ENCODE results near the gene TMEM17.
A peak's percentile ranks its signal among the peaks of the same experiment; 100 is the strongest.
"Not testable (repeated sequence)": the region's sequence is repeated elsewhere in the genome, so short reads cannot be mapped to it uniquely, and the experiment has no call there.

Gene TMEM17

GRCh38 chr2:62526531-62527381 lies 20.8 kb upstream of the TMEM17 start:
- no peak for ATAC-seq

DNA sequence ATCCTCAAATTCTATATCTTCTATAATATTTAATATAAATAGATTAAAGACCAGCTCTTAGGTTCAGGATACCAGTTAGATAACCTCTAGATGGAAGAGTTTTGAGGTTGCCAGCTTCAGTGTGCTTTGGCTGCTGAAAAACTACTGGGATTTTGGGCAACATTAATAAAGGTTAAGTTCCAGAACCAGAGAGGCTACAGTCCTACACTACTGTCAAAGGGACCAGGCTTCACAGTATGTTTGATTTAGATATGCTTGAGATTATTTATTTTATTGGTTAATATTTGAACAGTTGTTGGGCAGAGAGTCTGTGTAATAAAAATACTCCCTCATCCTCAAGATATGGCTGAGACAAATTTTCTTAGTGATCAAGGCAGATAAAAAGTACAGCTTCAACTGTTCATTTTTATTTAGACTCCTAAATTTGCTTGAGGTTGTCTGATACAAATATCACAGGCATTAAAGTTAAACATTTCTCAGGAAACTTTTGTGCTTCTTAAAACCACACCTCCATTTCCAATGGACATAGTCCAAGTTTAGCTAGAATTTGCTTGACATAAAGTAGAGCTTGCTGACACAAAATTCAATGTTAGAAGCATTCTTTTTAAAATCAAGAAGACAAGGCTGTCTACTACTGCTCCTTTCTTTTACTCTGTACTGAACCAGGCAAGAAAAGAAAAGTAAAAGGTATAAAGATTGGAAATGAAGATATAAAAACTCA lies 19.7 kb upstream of the TMEM17 start:
- Mint-ChIP-seq H3K4me3 (no peak overlapping the region), H3K9me3 (no peaks in the 10 kb centered on the region), H3K27ac (no peak overlapping the region), H3K4me1 (no peaks in the 10 kb centered on the region), H3K36me3 (no peaks in the 10 kb centered on the region)
- ATAC-seq (no peak), DNase-seq (ENCODE audit: low spot score in 2 of 2) (no peak)

More at GRCh38 chr2:62526531-62527381, 20.8 kb upstream of the TMEM17 start:
- DNase-seq (ENCODE audit: low spot score in 2 of 2) = no peak
- Mint-ChIP-seq H3K27ac (no peak overlapping the region), H3K4me3 (no peak overlapping the region), H3K4me1 (no peaks in the 10 kb centered on the region), H3K36me3 (no peaks in the 10 kb centered on the region), H3K9me3 (no peaks in the 10 kb centered on the region)

- ATAC-seq = no peak
- Mint-ChIP-seq H3K9me3 (no peaks in the 10 kb centered on the region), H3K36me3 (no peaks in the 10 kb centered on the region), H3K27ac (no peak overlapping the region), H3K4me1 (no peaks in the 10 kb centered on the region), H3K4me3 (no peak overlapping the region)
- no peak for DNase-seq (ENCODE audit: low spot score in 2 of 2)
Observed at GRCh38 chr2:62524293-62524941, 18.4 kb upstream of the TMEM17 start.

DNA sequence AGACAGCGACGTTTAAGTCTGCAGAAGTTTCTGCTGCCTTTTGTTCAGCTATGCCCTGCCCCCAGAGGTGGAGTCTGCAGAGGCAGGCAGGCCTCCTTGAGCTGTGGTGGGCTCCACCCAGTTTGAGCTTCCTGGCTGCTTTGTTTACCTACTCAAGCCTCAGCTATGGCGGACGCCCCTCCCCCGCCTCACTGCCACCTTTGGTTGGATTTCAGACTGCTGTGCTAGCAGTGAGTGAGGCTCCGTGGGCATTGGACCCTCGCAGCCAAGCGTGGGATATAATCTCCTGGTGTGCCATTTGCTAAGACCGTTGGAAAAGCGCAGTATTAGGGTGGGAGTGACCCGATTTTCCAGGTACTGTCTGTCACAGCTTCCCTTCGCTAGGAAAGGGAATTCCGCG lies 15.1 kb upstream of the TMEM17 start:
- not testable (repeated sequence) for H3K4me1 Mint-ChIP-seq; ATAC-seq; DNase-seq (ENCODE audit: low spot score in 2 of 2); H3K9me3 Mint-ChIP-seq; H3K4me3 Mint-ChIP-seq; H3K27ac Mint-ChIP-seq; H3K36me3 Mint-ChIP-seq

DNA sequence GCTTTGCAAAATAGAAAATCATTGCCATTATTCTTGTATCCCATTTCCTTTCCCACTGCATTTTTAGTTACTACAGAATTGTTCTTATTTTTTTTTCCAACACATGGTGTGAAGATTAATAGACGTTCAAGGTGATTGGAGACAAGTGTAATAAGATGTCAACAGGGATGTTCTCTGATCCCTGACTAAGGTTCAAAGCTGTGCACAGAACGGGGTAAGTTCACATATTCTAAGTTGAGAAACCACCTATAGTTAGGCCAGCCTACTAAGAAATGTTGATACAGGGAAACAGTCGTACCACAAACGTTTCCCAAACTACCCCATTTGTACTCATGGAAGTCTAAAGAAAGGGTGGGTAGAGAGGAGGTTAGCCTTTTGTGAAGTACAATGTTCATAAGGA lies 6.4 kb upstream of the TMEM17 start:
- ATAC-seq (no peak), DNase-seq (ENCODE audit: low spot score in 2 of 2) (no peak)
- Mint-ChIP-seq H3K27ac (no peak overlapping the region), H3K4me3 (no peak overlapping the region), H3K36me3 (no peaks in the 10 kb centered on the region), H3K4me1 (no peaks in the 10 kb centered on the region), H3K9me3 (peaks cover 3% of the 10 kb centered on the region)

- Mint-ChIP-seq H3K27ac (no peak overlapping the region), H3K36me3 (no peaks in the 10 kb centered on the region), H3K4me3 (no peak overlapping the region), H3K4me1 (peaks cover 2% of the 10 kb centered on the region), H3K9me3 (no peaks in the 10 kb centered on the region)
- no peak for ATAC-seq
- no peak for DNase-seq (ENCODE audit: low spot score in 2 of 2)
Observed at GRCh38 chr2:62511636-62512035, 5.6 kb upstream of the TMEM17 start.

GRCh38 chr2:62506421-62506750 lies 391 bp upstream of the TMEM17 start:
- ATAC-seq = peak; percentile 26
- Mint-ChIP-seq H3K4me1 (peaks cover 8% of the 10 kb centered on the region), H3K9me3 (no peaks in the 10 kb centered on the region), H3K4me3 (peak overlapping the region; percentile 59), H3K36me3 (no peaks in the 10 kb centered on the region), H3K27ac (no peak overlapping the region)
- no peak for DNase-seq (ENCODE audit: low spot score in 2 of 2)

GRCh38 chr2:62505109-62505749 lies 766 bp downstream of the TMEM17 start:
- no peaks in the 10 kb centered on the region for H3K9me3 Mint-ChIP-seq
- peak overlapping the region; percentile 59 for H3K4me3 Mint-ChIP-seq
- H3K4me1 Mint-ChIP-seq = peaks cover 8% of the 10 kb centered on the region
- H3K36me3 Mint-ChIP-seq = no peaks in the 10 kb centered on the region
- no peak for ATAC-seq
- peak overlapping the region; percentile 48 for H3K27ac Mint-ChIP-seq
- DNase-seq (ENCODE audit: low spot score in 2 of 2) = no peak

GRCh38 chr2:62504657-62505056 lies 1.3 kb downstream of the TMEM17 start:
- H3K36me3 Mint-ChIP-seq = no peaks in the 10 kb centered on the region
- H3K4me3 Mint-ChIP-seq = peak overlapping the region; percentile 59
- peaks cover 8% of the 10 kb centered on the region for H3K4me1 Mint-ChIP-seq
- H3K27ac Mint-ChIP-seq = peak overlapping the region; percentile 48
- ATAC-seq (no peak), DNase-seq (ENCODE audit: low spot score in 2 of 2) (no peak)
- H3K9me3 Mint-ChIP-seq = no peaks in the 10 kb centered on the region

GRCh38 chr2:62501794-62502500 lies 4.0 kb downstream of the TMEM17 start:
- Mint-ChIP-seq H3K4me3 (no peak overlapping the region), H3K27ac (no peak overlapping the region), H3K9me3 (no peaks in the 10 kb centered on the region), H3K4me1 (peaks cover 8% of the 10 kb centered on the region), H3K36me3 (no peaks in the 10 kb centered on the region)
- no peak for DNase-seq (ENCODE audit: low spot score in 2 of 2)
- no peak for ATAC-seq

DNA sequence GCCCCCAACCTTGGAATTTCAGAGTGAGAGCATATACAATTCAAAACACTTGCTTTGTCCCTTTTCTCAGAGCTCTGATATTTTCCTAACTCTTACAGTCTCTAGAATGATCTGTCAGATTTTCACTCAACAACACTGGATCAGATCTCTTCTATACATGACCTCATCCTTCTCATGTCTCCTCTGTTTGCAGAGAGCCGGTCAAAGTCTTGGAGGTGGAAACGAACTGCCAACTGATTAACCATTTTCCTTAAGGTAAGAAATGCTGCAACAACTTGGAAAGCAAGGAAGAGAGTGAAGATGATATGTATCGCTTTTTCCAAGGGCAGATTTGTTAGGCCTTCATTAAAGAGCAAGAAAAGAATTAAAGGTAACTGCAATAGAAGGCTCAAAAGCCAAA lies 4.9 kb downstream of the TMEM17 start:
- Mint-ChIP-seq H3K36me3 (no peaks in the 10 kb centered on the region), H3K27ac (no peak overlapping the region), H3K4me1 (peaks cover under 1% of the 10 kb centered on the region), H3K9me3 (no peaks in the 10 kb centered on the region), H3K4me3 (no peak overlapping the region)
- DNase-seq (ENCODE audit: low spot score in 2 of 2) = no peak
- ATAC-seq = no peak

DNA sequence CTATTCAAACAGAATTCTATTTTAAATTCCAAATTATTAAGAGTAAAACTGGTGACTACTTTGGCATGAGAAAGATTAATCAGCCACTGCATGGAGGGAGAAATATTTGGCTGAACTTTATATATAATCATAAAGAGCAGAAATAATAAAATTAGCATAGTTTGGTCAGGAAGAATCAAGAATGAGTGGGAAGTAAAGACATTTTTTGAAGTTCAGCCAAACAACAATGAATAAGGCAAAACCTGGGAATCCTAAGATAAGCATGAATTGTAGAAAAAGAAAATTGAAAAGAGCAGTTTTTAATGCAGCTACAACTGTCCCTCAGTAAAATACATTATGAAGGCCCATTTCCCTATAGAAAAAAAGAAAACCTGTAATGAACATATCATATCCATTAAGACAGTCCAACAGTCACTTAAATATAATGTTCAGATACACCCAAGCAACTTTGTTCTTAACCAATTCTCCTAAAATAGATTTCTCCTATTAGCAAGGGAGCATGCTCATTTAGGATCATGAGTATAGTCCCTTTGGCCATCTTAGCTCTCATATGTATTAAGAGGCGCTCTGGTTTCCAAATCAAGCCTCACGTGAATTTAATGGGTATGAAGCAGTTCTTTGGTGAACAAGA lies 6.5 kb downstream of the TMEM17 start:
- Mint-ChIP-seq H3K4me1 (no peaks in the 10 kb centered on the region), H3K36me3 (no peaks in the 10 kb centered on the region), H3K9me3 (no peaks in the 10 kb centered on the region), H3K4me3 (no peak overlapping the region), H3K27ac (no peak overlapping the region)
- ATAC-seq = no peak
- DNase-seq (ENCODE audit: low spot score in 2 of 2) = no peak

DNA sequence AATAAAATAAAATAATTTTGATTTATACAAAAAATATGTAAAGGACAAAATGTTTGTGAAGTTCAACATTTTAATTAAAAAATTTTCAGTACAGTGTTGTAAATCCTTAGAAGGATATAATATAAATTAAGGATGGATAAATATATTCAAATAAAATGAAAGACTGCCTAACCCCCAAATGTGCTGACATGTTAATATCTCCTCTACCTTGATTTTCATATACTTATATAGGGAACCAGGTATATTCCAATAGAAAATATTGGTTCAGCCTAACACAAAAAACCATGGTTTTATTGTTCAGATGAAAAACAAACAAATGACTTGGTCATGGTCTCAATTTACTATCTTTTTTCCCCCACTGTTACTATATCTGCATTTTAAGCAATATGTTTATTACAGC lies 7.3 kb downstream of the TMEM17 start:
- Mint-ChIP-seq H3K9me3 (no peaks in the 10 kb centered on the region), H3K27ac (no peak overlapping the region), H3K4me3 (no peak overlapping the region), H3K36me3 (no peaks in the 10 kb centered on the region), H3K4me1 (no peaks in the 10 kb centered on the region)
- DNase-seq (ENCODE audit: low spot score in 2 of 2) = no peak
- ATAC-seq = no peak

GRCh38 chr2:62495761-62496160 lies 10.2 kb downstream of the TMEM17 start:
- no peaks in the 10 kb centered on the region for H3K9me3 Mint-ChIP-seq
- ATAC-seq = no peak
- DNase-seq (ENCODE audit: low spot score in 2 of 2) = no peak
- no peak overlapping the region for H3K27ac Mint-ChIP-seq
- no peaks in the 10 kb centered on the region for H3K4me1 Mint-ChIP-seq
- no peak overlapping the region for H3K4me3 Mint-ChIP-seq
- no peaks in the 10 kb centered on the region for H3K36me3 Mint-ChIP-seq
